Karpas-422 (cell line): ENCODE measurements around the gene PCCA. TPM values are rescaled to one million over a fixed set of nuclear protein-coding genes. Genes with fewer than 3 reads are reported as not detected.
"Not testable (repeated sequence)": the region's sequence is repeated elsewhere in the genome, so short reads cannot be mapped to it uniquely, and the experiment has no call there.

Experiments used
- DNase-seq: peaks from one replicate; pipeline ENCODE4 v3.0.0-alpha.2; 2015
- H2AFZ ChIP-seq: fragments of 200-600 bp; sonication (generic); 2 replicates; pipeline ENCODE4 v1.6.1; 2014; ENCODE audit warnings: antibody characterized with exemption, low read length, mixed read lengths
- H3K27ac ChIP-seq: fragments of 200-600 bp; sonication (generic); 2 replicates; pipeline ENCODE4 v1.5.1; 2014; ENCODE audit warnings: mild to moderate bottlenecking, low read length, moderate library complexity
- H3K27me3 ChIP-seq: fragments of 200-600 bp; sonication (generic); 2 replicates; pipeline ENCODE4 v1.6.1; 2014; ENCODE audit warnings: low read length, mixed read lengths
- H3K36me3 ChIP-seq: fragments of 200-600 bp; sonication (generic); 2 replicates; pipeline ENCODE4 v1.6.1; 2014; ENCODE audit warnings: low read length, mixed read lengths; ENCODE audit not compliant: insufficient read depth
- H3K4me1 ChIP-seq: fragments of 200-600 bp; sonication (generic); 2 replicates; pipeline ENCODE4 v1.6.1; 2014; ENCODE audit warnings: mild to moderate bottlenecking, low read length, mixed read lengths
- H3K4me2 ChIP-seq: fragments of 200-600 bp; sonication (generic); 2 replicates; pipeline ENCODE4 v1.6.1; 2014; ENCODE audit warnings: low read length, low read depth, mild to moderate bottlenecking; ENCODE audit not compliant: poor library complexity, severe bottlenecking
- H3K4me3 ChIP-seq: fragments of 200-600 bp; sonication (generic); 2 replicates; pipeline ENCODE4 v1.5.1; 2014; ENCODE audit warnings: mild to moderate bottlenecking, antibody characterized with exemption, low read length, mixed read lengths
- H3K79me2 ChIP-seq: fragments of 200-600 bp; sonication (generic); 2 replicates; pipeline ENCODE4 v1.6.1; 2014; ENCODE audit warnings: mild to moderate bottlenecking, low read length, mixed read lengths
- H3K9ac ChIP-seq: fragments of 200-600 bp; sonication (generic); 2 replicates; pipeline ENCODE4 v1.6.0; 2014; ENCODE audit warnings: low read length
- H3K9me2 ChIP-seq: fragments of 200-600 bp; sonication (generic), shearing (Covaris generic); replicated peaks from 2 replicates; pipeline ENCODE4 v1.6.0; 2014; ENCODE audit warnings: mild to moderate bottlenecking, low read length, moderate library complexity; ENCODE audit not compliant: insufficient read depth
- H3K9me3 ChIP-seq: fragments of 300-700, 200-600 bp; sonication (generic); 2 replicates; pipeline ENCODE4 v1.6.1; 2014; ENCODE audit warnings: low read length, mixed read lengths
- H4K20me1 ChIP-seq: fragments of 200-600 bp; sonication (generic); 2 replicates; pipeline ENCODE4 v1.6.1; 2014; ENCODE audit warnings: mild to moderate bottlenecking, antibody characterized with exemption, low read length, low read depth; ENCODE audit not compliant: insufficient read depth
- total RNA-seq: library from RNA; depleted of rRNA; stranded (reverse); fragments of >200 nt; shearing (Covaris generic); gene quantifications from 2 replicates; pipeline ENCODE4 v1.2.3, GENCODE V29; 2014; ENCODE audit warnings: low replicate concordance

PCCA gene
- total RNA-seq, 1 experiment from 2014 or later, result 7.0 TPM

GRCh38 chr13:100282306-100282705 is 193.4 kb downstream of the PCCA start:
- not testable (repeated sequence) for H3K27ac ChIP-seq, H3K9me2 ChIP-seq, H3K36me3 ChIP-seq, H2AFZ ChIP-seq, H3K4me1 ChIP-seq, H3K79me2 ChIP-seq, H4K20me1 ChIP-seq, H3K9ac ChIP-seq, H3K4me2 ChIP-seq, H3K27me3 ChIP-seq, DNase-seq, H3K4me3 ChIP-seq, H3K9me3 ChIP-seq

GRCh38 chr13:100290165-100290801 is 201.4 kb downstream of the PCCA start:
- no peaks in the 10 kb centered on the region for H3K36me3 ChIP-seq
- H3K9me2 ChIP-seq, result no peaks in the 10 kb centered on the region
- peaks cover 7% of the 10 kb centered on the region for H3K4me1 ChIP-seq
- H3K9ac ChIP-seq, result no peak overlapping the region
- DNase-seq, result no peak
- no peaks in the 10 kb centered on the region for H4K20me1 ChIP-seq
- no peaks in the 10 kb centered on the region for H3K9me3 ChIP-seq
- no peak overlapping the region for H3K27ac ChIP-seq
- H2AFZ ChIP-seq, result no peak overlapping the region
- H3K27me3 ChIP-seq, result no peaks in the 10 kb centered on the region
- no peaks in the 10 kb centered on the region for H3K79me2 ChIP-seq
- H3K4me3 ChIP-seq, result no peak overlapping the region
- H3K4me2 ChIP-seq, result no peak overlapping the region

- Histone ChIP-seq H3K9me2 (no peaks in the 10 kb centered on the region), H3K79me2 (no peaks in the 10 kb centered on the region), H3K4me1 (peaks cover 7% of the 10 kb centered on the region), H3K27me3 (no peaks in the 10 kb centered on the region), H3K9ac (no peak overlapping the region), H2AFZ (no peak overlapping the region), H3K36me3 (no peaks in the 10 kb centered on the region), H3K27ac (no peak overlapping the region), H3K4me2 (no peak overlapping the region), H4K20me1 (no peaks in the 10 kb centered on the region), H3K9me3 (no peaks in the 10 kb centered on the region), H3K4me3 (no peak overlapping the region)
- DNase-seq, result no peak
Measured at GRCh38 chr13:100291624-100292023, 202.7 kb downstream of the PCCA start.

- Histone ChIP-seq H3K9me3 (no peaks in the 10 kb centered on the region), H3K4me1 (no peaks in the 10 kb centered on the region), H3K9ac (no peak overlapping the region), H3K36me3 (no peaks in the 10 kb centered on the region), H3K27ac (no peak overlapping the region), H3K27me3 (no peaks in the 10 kb centered on the region), H4K20me1 (no peaks in the 10 kb centered on the region), H3K4me3 (no peak overlapping the region), H3K4me2 (no peak overlapping the region), H3K79me2 (no peaks in the 10 kb centered on the region), H2AFZ (no peak overlapping the region), H3K9me2 (no peaks in the 10 kb centered on the region)
- DNase-seq, result no peak
Measured at GRCh38 chr13:100297413-100297812, 208.5 kb downstream of the PCCA start.

- no peaks in the 10 kb centered on the region for H3K27me3 ChIP-seq
- H2AFZ ChIP-seq, result no peak overlapping the region
- no peaks in the 10 kb centered on the region for H3K4me1 ChIP-seq
- H4K20me1 ChIP-seq, result no peaks in the 10 kb centered on the region
- no peaks in the 10 kb centered on the region for H3K79me2 ChIP-seq
- no peak overlapping the region for H3K4me2 ChIP-seq
- no peaks in the 10 kb centered on the region for H3K9me2 ChIP-seq
- no peaks in the 10 kb centered on the region for H3K36me3 ChIP-seq
- no peak overlapping the region for H3K4me3 ChIP-seq
- H3K9ac ChIP-seq, result no peak overlapping the region
- H3K27ac ChIP-seq, result no peak overlapping the region
- DNase-seq, result no peak
- no peaks in the 10 kb centered on the region for H3K9me3 ChIP-seq
Measured at GRCh38 chr13:100298116-100298681, 209.3 kb downstream of the PCCA start.

- no peaks in the 10 kb centered on the region for H3K36me3 ChIP-seq
- no peaks in the 10 kb centered on the region for H4K20me1 ChIP-seq
- no peak overlapping the region for H3K4me2 ChIP-seq
- DNase-seq, result no peak
- no peak overlapping the region for H3K9ac ChIP-seq
- no peak overlapping the region for H3K27ac ChIP-seq
- no peaks in the 10 kb centered on the region for H3K27me3 ChIP-seq
- H3K4me3 ChIP-seq, result no peak overlapping the region
- H3K4me1 ChIP-seq, result no peaks in the 10 kb centered on the region
- H2AFZ ChIP-seq, result no peak overlapping the region
- no peaks in the 10 kb centered on the region for H3K9me2 ChIP-seq
- H3K79me2 ChIP-seq, result no peaks in the 10 kb centered on the region
- H3K9me3 ChIP-seq, result no peaks in the 10 kb centered on the region
Measured at GRCh38 chr13:100298691-100299090, 209.8 kb downstream of the PCCA start.

GRCh38 chr13:100300243-100300642 is 211.3 kb downstream of the PCCA start:
- no peaks in the 10 kb centered on the region for H3K9me2 ChIP-seq
- H3K36me3 ChIP-seq, result no peaks in the 10 kb centered on the region
- no peak overlapping the region for H3K9ac ChIP-seq
- H2AFZ ChIP-seq, result no peak overlapping the region
- H3K27ac ChIP-seq, result no peak overlapping the region
- H3K4me3 ChIP-seq, result no peak overlapping the region
- no peaks in the 10 kb centered on the region for H3K27me3 ChIP-seq
- H4K20me1 ChIP-seq, result no peaks in the 10 kb centered on the region
- H3K79me2 ChIP-seq, result no peaks in the 10 kb centered on the region
- H3K9me3 ChIP-seq, result no peaks in the 10 kb centered on the region
- no peak overlapping the region for H3K4me2 ChIP-seq
- no peak for DNase-seq
- H3K4me1 ChIP-seq, result no peaks in the 10 kb centered on the region

- Histone ChIP-seq H3K27me3 (no peaks in the 10 kb centered on the region), H3K36me3 (no peaks in the 10 kb centered on the region), H3K4me2 (no peak overlapping the region), H3K79me2 (no peaks in the 10 kb centered on the region), H3K27ac (no peak overlapping the region), H3K9me3 (no peaks in the 10 kb centered on the region), H3K9me2 (no peaks in the 10 kb centered on the region), H3K4me1 (no peaks in the 10 kb centered on the region), H2AFZ (no peak overlapping the region), H3K4me3 (no peak overlapping the region), H3K9ac (no peak overlapping the region), H4K20me1 (no peaks in the 10 kb centered on the region)
- no peak for DNase-seq
Measured at GRCh38 chr13:100300708-100301107, 211.8 kb downstream of the PCCA start.
